GM23338 (cell line): ENCODE measurements around the gene SLFN13. TPM values are rescaled to one million over a fixed set of nuclear protein-coding genes. Genes with fewer than 3 reads are reported as not detected.

Experiments
- ATAC-seq: fragments of 200-7000 bp; cut with Tn5 transposase; 3 replicates; pipeline ENCODE4 v1.9.1; 2020
- DNase-seq: peaks from one replicate; pipeline ENCODE4 v3.0.0-alpha.2; 2015; ENCODE audit warnings: low spot score
- H2AFZ ChIP-seq: fragments of 200-600 bp; sonication (generic); 2 replicates; pipeline ENCODE4 v1.8.0; 2016; ENCODE audit warnings: antibody characterized with exemption, mild to moderate bottlenecking, moderate library complexity
- H3F3A ChIP-seq: fragments of 200-600 bp; sonication (generic); replicated peaks from 2 replicates; pipeline ENCODE4 v1.8.0; 2017; ENCODE audit warnings: antibody characterized with exemption, mixed run types, low read depth
- H3K27ac ChIP-seq: fragments of 200-600 bp; sonication (generic); 2 replicates; pipeline ENCODE4 v1.6.1; 2016; ENCODE audit warnings: low read depth
- H3K27me3 ChIP-seq: fragments of 200-600 bp; sonication (generic); 2 replicates; pipeline ENCODE4 v1.8.0; 2016; ENCODE audit warnings: mild to moderate bottlenecking, mixed run types, moderate library complexity; ENCODE audit not compliant: insufficient read depth
- H3K36me3 ChIP-seq: fragments of 200-600 bp; sonication (generic); 2 replicates; pipeline ENCODE4 v1.8.0; 2016; ENCODE audit warnings: mild to moderate bottlenecking; ENCODE audit not compliant: insufficient read depth
- H3K4me1 ChIP-seq: fragments of 200-600 bp; sonication (generic); 2 replicates; pipeline ENCODE4 v1.8.0; 2016; ENCODE audit warnings: mild to moderate bottlenecking, moderate library complexity; ENCODE audit not compliant: insufficient read depth
- H3K4me2 ChIP-seq: fragments of 200-600 bp; sonication (generic); 2 replicates; pipeline ENCODE4 v1.7.1; 2017; ENCODE audit warnings: mixed run types
- H3K4me3 ChIP-seq: fragments of 200-600 bp; sonication (generic); 2 replicates; pipeline ENCODE4 v1.6.1; 2016; ENCODE audit warnings: mixed run types
- H3K79me2 ChIP-seq: fragments of 200-600 bp; sonication (generic); replicated peaks from 2 replicates; pipeline ENCODE4 v1.8.0; 2017; ENCODE audit warnings: mild to moderate bottlenecking; ENCODE audit not compliant: insufficient read depth
- H3K9me2 ChIP-seq: fragments of 200-600 bp; sonication (generic); 2 replicates; pipeline ENCODE4 v1.8.0; 2017; ENCODE audit not compliant: insufficient read depth
- H4K20me1 ChIP-seq: fragments of 200-600 bp; sonication (generic); replicated peaks from 2 replicates; pipeline ENCODE4 v1.8.0; 2017; ENCODE audit warnings: mild to moderate bottlenecking; ENCODE audit not compliant: insufficient read depth
- H3K27ac Mint-ChIP-seq: 2 replicates; pipeline ENCODE4 v1.8.0; 2020; ENCODE audit warnings: inconsistent platforms, mild to moderate bottlenecking, moderate library complexity, mixed read lengths
- H3K27me3 Mint-ChIP-seq: 3 replicates; pipeline ENCODE4 v1.8.0; 2022; ENCODE audit warnings: low read depth, mild to moderate bottlenecking, moderate library complexity, mixed read lengths, inconsistent platforms; ENCODE audit not compliant: insufficient read depth, poor library complexity
- H3K36me3 Mint-ChIP-seq: 3 replicates; pipeline ENCODE4 v1.8.0; 2021; ENCODE audit warnings: low read depth, mild to moderate bottlenecking, inconsistent platforms, moderate library complexity, mixed read lengths
- H3K4me1 Mint-ChIP-seq: 3 replicates; pipeline ENCODE4 v1.8.0; 2020; ENCODE audit warnings: mild to moderate bottlenecking, inconsistent platforms, mixed read lengths
- H3K4me3 Mint-ChIP-seq: 3 replicates; pipeline ENCODE4 v1.8.0; 2021; ENCODE audit warnings: moderate library complexity, mild to moderate bottlenecking, inconsistent platforms, mixed read lengths
- H3K9me3 Mint-ChIP-seq: 3 replicates; pipeline ENCODE4 v1.8.0; 2020; ENCODE audit warnings: moderate library complexity, mild to moderate bottlenecking, inconsistent platforms, mixed read lengths
- CREB1 ChIP-seq: fragments of 250-450 bp; sonication (Bioruptor Pico); IDR thresholded peaks from 2 replicates; pipeline ENCODE4 v1.5.0; 2020; ENCODE audit warnings: low read depth, mild to moderate bottlenecking, moderate library complexity
- CTCF ChIP-seq, 2 experiments: fragments of 200-600 bp in 1 of 2; sonication (generic) in 1 of 2; conservative IDR thresholded peaks; 2 replicates each; pipeline versions ENCODE4 v1.5.1 to v1.6.1; 2016 to 2017; ENCODE audit warnings: antibody characterized with exemption in 2 of 2, low read depth in 2 of 2, mild to moderate bottlenecking in 2 of 2, moderate library complexity in 1 of 2
- EZH2 ChIP-seq: fragments of 200-600 bp; sonication (generic); IDR thresholded peaks from one replicate; pipeline ENCODE4 v1.8.0; 2017; ENCODE audit warnings: antibody characterized with exemption, mild to moderate bottlenecking, low read depth; ENCODE audit not compliant: unreplicated experiment
- EZH2phosphoT487 ChIP-seq: fragments of 200-600 bp; sonication (generic); IDR thresholded peaks from one replicate; pipeline ENCODE4 v1.8.1; 2018; ENCODE audit warnings: antibody characterized with exemption; ENCODE audit not compliant: unreplicated experiment
- JUNB ChIP-seq: IDR thresholded peaks from one replicate; pipeline ENCODE4 v1.6.1; 2016; ENCODE audit warnings: antibody characterized with exemption; ENCODE audit not compliant: unreplicated experiment
- NANOG ChIP-seq: IDR thresholded peaks from 2 replicates; pipeline ENCODE4 v1.6.1; 2016; ENCODE audit warnings: antibody characterized with exemption, borderline replicate concordance
- POLR2AphosphoS5 ChIP-seq: IDR thresholded peaks from 2 replicates; pipeline ENCODE4 v1.6.1; 2016; ENCODE audit warnings: antibody characterized with exemption, low read depth
- STAT1 ChIP-seq: IDR thresholded peaks from one replicate; pipeline ENCODE4 v1.6.1; 2016; ENCODE audit warnings: antibody characterized with exemption; ENCODE audit not compliant: unreplicated experiment
- ZNF114 ChIP-seq: fragments of 250-450 bp; sonication (Bioruptor Pico); IDR thresholded peaks from 2 replicates; pipeline ENCODE4 v1.5.0; 2020; ENCODE audit warnings: mild to moderate bottlenecking, moderate library complexity
- ZNF331 ChIP-seq: fragments of 250-450 bp; sonication (Bioruptor Pico); IDR thresholded peaks from 2 replicates; pipeline ENCODE4 v1.5.0; 2020; ENCODE audit warnings: low read depth, mild to moderate bottlenecking, moderate library complexity
- polyA plus RNA-seq: library from polyadenylated mRNA; unstranded; fragments of >200 nt; fragmentation: Nextera tagmentation; extraction: Ambion mirVana; gene quantifications from 2 replicates; pipeline ENCODE4 v1.2.1, GENCODE V29; 2016
- total RNA-seq: library from RNA; depleted of rRNA; stranded (reverse); fragments of >200 nt; shearing (Covaris generic); gene quantifications from 2 replicates; pipeline ENCODE4 v1.2.3, GENCODE V29; 2014
- TF ChIP-seq, protein P1 (sequence below): IDR thresholded peaks from one replicate; pipeline ENCODE4 v1.6.1; 2018; ENCODE audit warnings: antibody characterized with exemption; ENCODE audit not compliant: unreplicated experiment
- TF ChIP-seq, protein P2 (sequence below): IDR thresholded peaks from 2 replicates; pipeline ENCODE4 v1.6.1; 2016; ENCODE audit warnings: antibody characterized with exemption

The SLFN13 gene
- total and polyA plus RNA-seq, 2 experiments from 2014 or later, result 1.0 to 3.1 TPM

- Histone ChIP-seq H3K4me3 (peak overlapping the region; percentile 55), H3K4me1 (peaks cover 38% of the 10 kb centered on the region), H3F3A (peaks cover 6% of the 10 kb centered on the region; the same call in 1 of the 2 replicates), H4K20me1 (peaks cover 17% of the 10 kb centered on the region; the same call in 1 of the 2 replicates), H3K27ac (no peak overlapping the region), H3K4me2 (peak overlapping the region; percentile 76), H3K9me2 (no peaks in the 10 kb centered on the region), H3K79me2 (no peaks in the 10 kb centered on the region), H3K27me3 (peaks cover 100% of the 10 kb centered on the region), H2AFZ (peak overlapping the region; percentile 92), H3K36me3 (no peaks in the 10 kb centered on the region)
- no peaks in the 10 kb centered on the region; the same call in 2 of the 3 replicates for H3K36me3 Mint-ChIP-seq
- H3K9me3 Mint-ChIP-seq, result no peaks in the 10 kb centered on the region
- TF ChIP-seq, protein P1, sequence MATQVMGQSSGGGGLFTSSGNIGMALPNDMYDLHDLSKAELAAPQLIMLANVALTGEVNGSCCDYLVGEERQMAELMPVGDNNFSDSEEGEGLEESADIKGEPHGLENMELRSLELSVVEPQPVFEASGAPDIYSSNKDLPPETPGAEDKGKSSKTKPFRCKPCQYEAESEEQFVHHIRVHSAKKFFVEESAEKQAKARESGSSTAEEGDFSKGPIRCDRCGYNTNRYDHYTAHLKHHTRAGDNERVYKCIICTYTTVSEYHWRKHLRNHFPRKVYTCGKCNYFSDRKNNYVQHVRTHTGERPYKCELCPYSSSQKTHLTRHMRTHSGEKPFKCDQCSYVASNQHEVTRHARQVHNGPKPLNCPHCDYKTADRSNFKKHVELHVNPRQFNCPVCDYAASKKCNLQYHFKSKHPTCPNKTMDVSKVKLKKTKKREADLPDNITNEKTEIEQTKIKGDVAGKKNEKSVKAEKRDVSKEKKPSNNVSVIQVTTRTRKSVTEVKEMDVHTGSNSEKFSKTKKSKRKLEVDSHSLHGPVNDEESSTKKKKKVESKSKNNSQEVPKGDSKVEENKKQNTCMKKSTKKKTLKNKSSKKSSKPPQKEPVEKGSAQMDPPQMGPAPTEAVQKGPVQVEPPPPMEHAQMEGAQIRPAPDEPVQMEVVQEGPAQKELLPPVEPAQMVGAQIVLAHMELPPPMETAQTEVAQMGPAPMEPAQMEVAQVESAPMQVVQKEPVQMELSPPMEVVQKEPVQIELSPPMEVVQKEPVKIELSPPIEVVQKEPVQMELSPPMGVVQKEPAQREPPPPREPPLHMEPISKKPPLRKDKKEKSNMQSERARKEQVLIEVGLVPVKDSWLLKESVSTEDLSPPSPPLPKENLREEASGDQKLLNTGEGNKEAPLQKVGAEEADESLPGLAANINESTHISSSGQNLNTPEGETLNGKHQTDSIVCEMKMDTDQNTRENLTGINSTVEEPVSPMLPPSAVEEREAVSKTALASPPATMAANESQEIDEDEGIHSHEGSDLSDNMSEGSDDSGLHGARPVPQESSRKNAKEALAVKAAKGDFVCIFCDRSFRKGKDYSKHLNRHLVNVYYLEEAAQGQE, result no peak
- TF ChIP-seq EZH2, result peak; percentile 82
- ATAC-seq (peak; percentile 40), DNase-seq (peak; percentile 54)
- peak overlapping the region; percentile 76 for H3K4me3 Mint-ChIP-seq
- peaks cover 32% of the 10 kb centered on the region for H3K4me1 Mint-ChIP-seq
- H3K27ac Mint-ChIP-seq, result no peak overlapping the region
- H3K27me3 Mint-ChIP-seq, result peaks cover 68% of the 10 kb centered on the region
These were observed 885 bp upstream of the SLFN13 start for GRCh38 chr17:35449371-35449931.

DNA sequence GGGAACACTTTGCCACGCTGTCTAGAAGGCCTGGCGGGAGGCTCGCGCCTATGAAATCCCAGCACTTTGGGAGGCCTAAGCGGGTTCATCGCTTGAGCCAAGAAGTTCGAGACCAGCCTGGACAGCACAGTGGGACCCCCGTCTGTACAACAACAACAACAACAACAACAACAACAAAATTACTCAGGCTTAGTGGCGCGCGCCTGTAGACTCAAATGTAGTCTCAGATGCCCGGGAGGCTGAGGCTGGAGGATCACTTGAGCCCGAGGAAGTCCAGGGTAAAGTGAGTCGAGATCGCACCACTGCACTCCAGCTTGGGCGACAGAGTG, 297 bp upstream of the SLFN13 start:
- Mint-ChIP-seq H3K27me3 (peaks cover 68% of the 10 kb centered on the region), H3K4me3 (peak overlapping the region; percentile 76), H3K36me3 (no peaks in the 10 kb centered on the region; the same call in 2 of the 3 replicates), H3K9me3 (no peaks in the 10 kb centered on the region), H3K4me1 (peaks cover 32% of the 10 kb centered on the region), H3K27ac (no peak overlapping the region)
- Histone ChIP-seq H2AFZ (peak overlapping the region; percentile 92; the same call in 1 of the 2 replicates), H3K4me3 (peak overlapping the region; percentile 55), H4K20me1 (peaks cover 17% of the 10 kb centered on the region; the same call in 1 of the 2 replicates), H3K27ac (no peak overlapping the region), H3F3A (peaks cover 6% of the 10 kb centered on the region; the same call in 1 of the 2 replicates), H3K27me3 (peaks cover 100% of the 10 kb centered on the region), H3K4me1 (peaks cover 38% of the 10 kb centered on the region), H3K4me2 (peak overlapping the region; percentile 76; the same call in 1 of the 2 replicates), H3K79me2 (no peaks in the 10 kb centered on the region), H3K36me3 (no peaks in the 10 kb centered on the region), H3K9me2 (no peaks in the 10 kb centered on the region)
- no peak for ATAC-seq
- DNase-seq, result no peak
- TF ChIP-seq STAT1 (no peak), JUNB (no peak), CREB1 (no peak), EZH2phosphoT487 (no peak), POLR2AphosphoS5 (no peak), NANOG (no peak), ZNF331 (CRISPR knock-in tag) (no peak), CTCF (conservative IDR thresholded peaks at IDR 0.05; ENCODE audit: low read depth in 2 of 2) (no peak), ZNF114 (CRISPR knock-in tag) (no peak)
- TF ChIP-seq, protein P2, sequence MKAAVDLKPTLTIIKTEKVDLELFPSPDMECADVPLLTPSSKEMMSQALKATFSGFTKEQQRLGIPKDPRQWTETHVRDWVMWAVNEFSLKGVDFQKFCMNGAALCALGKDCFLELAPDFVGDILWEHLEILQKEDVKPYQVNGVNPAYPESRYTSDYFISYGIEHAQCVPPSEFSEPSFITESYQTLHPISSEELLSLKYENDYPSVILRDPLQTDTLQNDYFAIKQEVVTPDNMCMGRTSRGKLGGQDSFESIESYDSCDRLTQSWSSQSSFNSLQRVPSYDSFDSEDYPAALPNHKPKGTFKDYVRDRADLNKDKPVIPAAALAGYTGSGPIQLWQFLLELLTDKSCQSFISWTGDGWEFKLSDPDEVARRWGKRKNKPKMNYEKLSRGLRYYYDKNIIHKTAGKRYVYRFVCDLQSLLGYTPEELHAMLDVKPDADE, result no peak
- TF ChIP-seq, protein P1, result no peak
